Nephron progenitor cell (in vitro differentiated cells): ENCODE data around the gene ZNF79.
A peak's percentile ranks its signal among the peaks of the same experiment; 100 is the strongest.

ENCODE experiments used
- DNase-seq: peaks from one replicate; pipeline ENCODE4 v3.0.0; 2021
- H3K27ac Mint-ChIP-seq: 2 replicates; pipeline ENCODE4 v1.8.0; 2021; ENCODE audit warnings: mild to moderate bottlenecking, moderate library complexity, mixed read lengths
- H3K27me3 Mint-ChIP-seq: 2 replicates; pipeline ENCODE4 v1.8.0; 2021; ENCODE audit warnings: mild to moderate bottlenecking, low read depth, mixed read lengths; ENCODE audit not compliant: poor library complexity
- H3K36me3 Mint-ChIP-seq: 2 replicates; pipeline ENCODE4 v1.8.0; 2021; ENCODE audit warnings: low read depth, mixed read lengths
- H3K4me1 Mint-ChIP-seq: 2 replicates; pipeline ENCODE4 v1.8.0; 2021; ENCODE audit warnings: mixed read lengths
- H3K4me3 Mint-ChIP-seq: 2 replicates; pipeline ENCODE4 v1.8.0; 2021; ENCODE audit warnings: mild to moderate bottlenecking, moderate library complexity, mixed read lengths
- H3K9me3 Mint-ChIP-seq: 2 replicates; pipeline ENCODE4 v1.8.0; 2021; ENCODE audit warnings: mild to moderate bottlenecking, moderate library complexity, mixed read lengths
- CTCF ChIP-seq: fragments of 200-600 bp; sonication (generic); IDR thresholded peaks from 2 replicates; pipeline ENCODE4 v1.5.0; 2021; ENCODE audit warnings: antibody characterized with exemption

ZNF79 gene

GRCh38 chr9:127470662-127471061 lies 46.5 kb downstream of the ZNF79 start:
- H3K36me3 Mint-ChIP-seq = peaks cover 40% of the 10 kb centered on the region
- peaks cover 2% of the 10 kb centered on the region for H3K27me3 Mint-ChIP-seq
- TF ChIP-seq CTCF = no peak
- no peaks in the 10 kb centered on the region for H3K9me3 Mint-ChIP-seq
- no peak overlapping the region for H3K27ac Mint-ChIP-seq
- DNase-seq = no peak
- no peak overlapping the region for H3K4me3 Mint-ChIP-seq
- H3K4me1 Mint-ChIP-seq = no peaks in the 10 kb centered on the region

- Mint-ChIP-seq H3K4me1 (no peaks in the 10 kb centered on the region), H3K27me3 (peaks cover 2% of the 10 kb centered on the region), H3K4me3 (no peak overlapping the region), H3K9me3 (no peaks in the 10 kb centered on the region), H3K27ac (peak overlapping the region; percentile 48), H3K36me3 (peaks cover 38% of the 10 kb centered on the region)
- no peak for DNase-seq
- no peak for TF ChIP-seq CTCF
Measured at GRCh38 chr9:127473501-127473900, 49.3 kb downstream of the ZNF79 start.

GRCh38 chr9:127473932-127474331 lies 49.8 kb downstream of the ZNF79 start:
- Mint-ChIP-seq H3K27ac (peak overlapping the region; percentile 48), H3K4me1 (no peaks in the 10 kb centered on the region), H3K36me3 (peaks cover 39% of the 10 kb centered on the region), H3K9me3 (no peaks in the 10 kb centered on the region), H3K4me3 (no peak overlapping the region), H3K27me3 (peaks cover 2% of the 10 kb centered on the region)
- no peak for TF ChIP-seq CTCF
- no peak for DNase-seq

GRCh38 chr9:127474592-127474991 lies 50.4 kb downstream of the ZNF79 start:
- peaks cover 36% of the 10 kb centered on the region for H3K36me3 Mint-ChIP-seq
- H3K27me3 Mint-ChIP-seq = peaks cover 2% of the 10 kb centered on the region
- DNase-seq = no peak
- no peaks in the 10 kb centered on the region for H3K4me1 Mint-ChIP-seq
- no peak overlapping the region for H3K4me3 Mint-ChIP-seq
- no peak for TF ChIP-seq CTCF
- H3K9me3 Mint-ChIP-seq = no peaks in the 10 kb centered on the region
- no peak overlapping the region for H3K27ac Mint-ChIP-seq

GRCh38 chr9:127479507-127480081 lies 55.4 kb downstream of the ZNF79 start:
- H3K4me1 Mint-ChIP-seq = no peaks in the 10 kb centered on the region
- H3K27me3 Mint-ChIP-seq = no peaks in the 10 kb centered on the region
- no peak overlapping the region for H3K27ac Mint-ChIP-seq
- DNase-seq = no peak
- H3K4me3 Mint-ChIP-seq = no peak overlapping the region
- no peaks in the 10 kb centered on the region for H3K9me3 Mint-ChIP-seq
- H3K36me3 Mint-ChIP-seq = peaks cover 23% of the 10 kb centered on the region
- no peak for TF ChIP-seq CTCF

GRCh38 chr9:127482662-127483061 lies 58.5 kb downstream of the ZNF79 start:
- H3K4me3 Mint-ChIP-seq = no peak overlapping the region
- H3K27me3 Mint-ChIP-seq = no peaks in the 10 kb centered on the region
- no peaks in the 10 kb centered on the region for H3K9me3 Mint-ChIP-seq
- H3K36me3 Mint-ChIP-seq = peaks cover 27% of the 10 kb centered on the region
- no peak for DNase-seq
- TF ChIP-seq CTCF = no peak
- H3K27ac Mint-ChIP-seq = no peak overlapping the region
- no peaks in the 10 kb centered on the region for H3K4me1 Mint-ChIP-seq
